Astrocyte (in vitro differentiated cells and primary cell): ENCODE data around the gene THADA. TPM values are rescaled to one million over a fixed set of nuclear protein-coding genes. Genes with fewer than 3 reads are reported as not detected.
A peak's percentile ranks its signal among the peaks of the same experiment; 100 is the strongest.

Source experiments
- DNase-seq: peaks from one replicate; pipeline ENCODE4 v3.0.0-alpha.2; 2010; ENCODE audit warnings: low read depth
- FAIRE-seq: peaks from 2 replicates; lab custom pipeline; 2011; peaks lifted over from hg19 to GRCh38; lab: Jason Lieb, UNC
- H2AFZ ChIP-seq: 2 replicates; pipeline ENCODE4 v1.6.0; 2012; ENCODE audit warnings: low read depth, low read length, inconsistent platforms
- H3K27ac ChIP-seq: 2 replicates; pipeline ENCODE4 v1.5.1; 2011; ENCODE audit warnings: low read depth, low read length, inconsistent platforms
- H3K27me3 ChIP-seq: 2 replicates; pipeline ENCODE4 v1.6.0; 2011; ENCODE audit warnings: low read length, inconsistent platforms; ENCODE audit not compliant: insufficient read depth
- H3K36me3 ChIP-seq: 2 replicates; pipeline ENCODE4 v1.5.1; 2011; ENCODE audit warnings: low read length, inconsistent platforms; ENCODE audit not compliant: insufficient read depth
- H3K4me1 ChIP-seq: 2 replicates; pipeline ENCODE4 v1.5.1; 2011; ENCODE audit warnings: low read length, inconsistent platforms; ENCODE audit not compliant: insufficient read depth
- H3K4me2 ChIP-seq: 2 replicates; pipeline ENCODE4 v1.6.0; 2012; ENCODE audit warnings: low read length, inconsistent platforms
- H3K4me3 ChIP-seq: 2 replicates; pipeline ENCODE4 v1.5.1; 2011; ENCODE audit warnings: low read depth, mild to moderate bottlenecking, low read length, inconsistent platforms; ENCODE audit not compliant: insufficient read depth
- H3K79me2 ChIP-seq: 2 replicates; pipeline ENCODE4 v1.6.0; 2012; ENCODE audit warnings: mild to moderate bottlenecking, low read length, inconsistent platforms; ENCODE audit not compliant: insufficient read depth
- H3K9ac ChIP-seq: 2 replicates; pipeline ENCODE4 v1.6.0; 2012; ENCODE audit warnings: mild to moderate bottlenecking, low read length, inconsistent platforms
- H3K9me3 ChIP-seq: 2 replicates; pipeline ENCODE4 v1.5.1; 2012; ENCODE audit warnings: low read depth, mild to moderate bottlenecking, low read length, inconsistent platforms; ENCODE audit not compliant: insufficient read depth
- H4K20me1 ChIP-seq: 2 replicates; pipeline ENCODE4 v1.6.0; 2012; ENCODE audit warnings: low read length, inconsistent platforms; ENCODE audit not compliant: insufficient read depth
- H3K27ac Mint-ChIP-seq: one replicate; pipeline ENCODE4 v1.8.0; 2021; ENCODE audit warnings: mild to moderate bottlenecking, mixed read lengths; ENCODE audit not compliant: unreplicated experiment
- H3K27me3 Mint-ChIP-seq: one replicate; pipeline ENCODE4 v1.8.0; 2021; ENCODE audit warnings: low read depth, mixed read lengths; ENCODE audit not compliant: unreplicated experiment
- H3K36me3 Mint-ChIP-seq: one replicate; pipeline ENCODE4 v1.8.0; 2021; ENCODE audit warnings: low read depth, mixed read lengths; ENCODE audit not compliant: unreplicated experiment
- H3K4me1 Mint-ChIP-seq: one replicate; pipeline ENCODE4 v1.8.0; 2021; ENCODE audit warnings: low read depth, mixed read lengths; ENCODE audit not compliant: unreplicated experiment
- H3K4me3 Mint-ChIP-seq: one replicate; pipeline ENCODE4 v1.8.0; 2021; ENCODE audit warnings: mild to moderate bottlenecking, moderate library complexity, mixed read lengths; ENCODE audit not compliant: unreplicated experiment
- H3K9me3 Mint-ChIP-seq: one replicate; pipeline ENCODE4 v1.8.0; 2021; ENCODE audit warnings: mild to moderate bottlenecking, mixed read lengths; ENCODE audit not compliant: unreplicated experiment
- EZH2 ChIP-seq: IDR thresholded peaks from 2 replicates; pipeline ENCODE4 v1.6.1; 2012; ENCODE audit warnings: mild to moderate bottlenecking, low read length, inconsistent platforms; ENCODE audit not compliant: insufficient read depth
- total RNA-seq: library from RNA; stranded (reverse); gene quantifications from 2 replicates; pipeline ENCODE4 v1.2.1, GENCODE V29; 2021
- TF ChIP-seq, protein P1 (sequence below): IDR thresholded peaks from 2 replicates; pipeline ENCODE4 v1.5.1; 2011; ENCODE audit warnings: low read depth, mild to moderate bottlenecking, inconsistent platforms, low read length, moderate library complexity; ENCODE audit not compliant: insufficient read depth

THADA gene
- total RNA-seq, 1 donor from 2014 or later = 16.2 TPM

DNA sequence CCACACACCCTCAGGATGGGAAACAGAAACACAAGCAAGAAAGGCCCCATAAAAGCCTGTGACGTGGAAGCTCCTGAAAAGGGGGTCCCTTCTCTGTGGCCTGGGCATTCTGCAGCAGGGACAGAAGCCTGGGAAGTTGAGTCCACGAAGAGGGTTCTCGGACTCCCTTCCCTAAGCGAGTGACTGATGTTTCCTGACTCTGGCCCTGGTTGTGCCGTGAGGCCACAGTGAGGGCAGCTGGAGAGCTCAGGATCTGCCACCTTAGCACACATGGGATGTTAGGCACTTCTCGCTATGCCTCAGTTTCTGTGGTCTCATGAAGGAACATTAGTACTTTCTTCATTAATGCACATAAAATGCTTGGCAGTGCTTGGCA, 282.2 kb downstream of the THADA start:
- Histone ChIP-seq H3K27ac (no peak overlapping the region), H4K20me1 (peaks cover 3% of the 10 kb centered on the region), H3K4me1 (peaks cover 10% of the 10 kb centered on the region), H2AFZ (no peak overlapping the region), H3K36me3 (no peaks in the 10 kb centered on the region), H3K79me2 (no peaks in the 10 kb centered on the region), H3K9ac (no peak overlapping the region), H3K27me3 (no peaks in the 10 kb centered on the region), H3K9me3 (no peaks in the 10 kb centered on the region), H3K4me3 (no peak overlapping the region), H3K4me2 (peak overlapping the region; percentile 43)
- FAIRE-seq (no peak), DNase-seq (no peak)
- Mint-ChIP-seq H3K4me1 (peaks cover 14% of the 10 kb centered on the region), H3K27ac (no peak overlapping the region), H3K4me3 (no peak overlapping the region), H3K36me3 (no peaks in the 10 kb centered on the region), H3K27me3 (no peaks in the 10 kb centered on the region), H3K9me3 (no peaks in the 10 kb centered on the region)
- TF ChIP-seq EZH2 = no peak
- TF ChIP-seq, protein P1, sequence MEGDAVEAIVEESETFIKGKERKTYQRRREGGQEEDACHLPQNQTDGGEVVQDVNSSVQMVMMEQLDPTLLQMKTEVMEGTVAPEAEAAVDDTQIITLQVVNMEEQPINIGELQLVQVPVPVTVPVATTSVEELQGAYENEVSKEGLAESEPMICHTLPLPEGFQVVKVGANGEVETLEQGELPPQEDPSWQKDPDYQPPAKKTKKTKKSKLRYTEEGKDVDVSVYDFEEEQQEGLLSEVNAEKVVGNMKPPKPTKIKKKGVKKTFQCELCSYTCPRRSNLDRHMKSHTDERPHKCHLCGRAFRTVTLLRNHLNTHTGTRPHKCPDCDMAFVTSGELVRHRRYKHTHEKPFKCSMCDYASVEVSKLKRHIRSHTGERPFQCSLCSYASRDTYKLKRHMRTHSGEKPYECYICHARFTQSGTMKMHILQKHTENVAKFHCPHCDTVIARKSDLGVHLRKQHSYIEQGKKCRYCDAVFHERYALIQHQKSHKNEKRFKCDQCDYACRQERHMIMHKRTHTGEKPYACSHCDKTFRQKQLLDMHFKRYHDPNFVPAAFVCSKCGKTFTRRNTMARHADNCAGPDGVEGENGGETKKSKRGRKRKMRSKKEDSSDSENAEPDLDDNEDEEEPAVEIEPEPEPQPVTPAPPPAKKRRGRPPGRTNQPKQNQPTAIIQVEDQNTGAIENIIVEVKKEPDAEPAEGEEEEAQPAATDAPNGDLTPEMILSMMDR = no peak

DNA sequence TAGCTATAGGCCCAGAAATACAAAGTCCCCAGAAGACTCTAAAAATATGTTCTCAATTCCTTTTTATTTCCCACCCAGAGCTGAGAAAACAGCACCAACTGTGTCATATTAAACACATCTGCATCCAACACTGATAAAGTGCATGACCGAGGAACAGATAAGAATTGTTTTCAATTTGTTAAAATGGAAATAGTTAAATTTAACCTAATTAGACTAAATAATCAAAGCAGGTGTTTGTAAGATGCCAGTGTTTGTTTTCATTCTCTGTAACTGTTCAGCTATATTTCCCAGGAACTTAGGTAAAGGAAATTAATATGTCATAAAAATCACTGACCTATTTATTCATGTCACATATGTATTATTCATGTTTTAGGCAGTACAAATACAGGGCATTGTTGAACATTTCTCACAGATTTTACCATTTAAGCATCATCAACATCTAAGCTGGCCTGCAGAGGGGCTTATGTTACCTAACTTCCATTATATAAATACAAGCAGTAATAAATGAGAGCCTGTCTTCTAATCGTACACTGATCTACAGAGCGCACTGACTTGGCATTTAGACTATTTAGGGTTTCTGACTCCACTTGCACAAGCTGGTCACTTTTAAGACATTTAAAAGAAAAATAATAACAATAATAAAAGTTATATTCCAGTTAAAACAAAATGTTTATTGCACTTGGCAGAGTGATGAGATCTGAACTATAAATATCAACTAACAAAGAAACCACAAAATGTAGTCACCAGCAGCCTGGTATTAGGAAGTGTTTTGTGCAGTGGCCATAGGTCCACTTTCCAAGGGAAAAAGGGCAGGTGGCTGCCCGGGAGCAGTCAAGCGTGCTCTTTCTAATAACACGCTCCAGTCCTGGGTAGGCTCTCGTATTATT, 282.8 kb downstream of the THADA start:
- H3K9me3 Mint-ChIP-seq = no peaks in the 10 kb centered on the region
- no peaks in the 10 kb centered on the region for H3K36me3 Mint-ChIP-seq
- no peak overlapping the region for H3K27ac ChIP-seq
- H3K79me2 ChIP-seq = no peaks in the 10 kb centered on the region
- DNase-seq = peak; percentile 81
- peak overlapping the region; percentile 43 for H3K4me2 ChIP-seq
- no peak overlapping the region for H3K4me3 Mint-ChIP-seq
- no peaks in the 10 kb centered on the region for H3K9me3 ChIP-seq
- H3K27ac Mint-ChIP-seq = no peak overlapping the region
- peaks cover 3% of the 10 kb centered on the region for H4K20me1 ChIP-seq
- no peaks in the 10 kb centered on the region for H3K36me3 ChIP-seq
- no peak for TF ChIP-seq EZH2
- TF ChIP-seq, protein P1 = no peak
- FAIRE-seq = peak; percentile 5
- no peak overlapping the region for H2AFZ ChIP-seq
- peaks cover 10% of the 10 kb centered on the region for H3K4me1 ChIP-seq
- no peaks in the 10 kb centered on the region for H3K27me3 ChIP-seq
- H3K4me3 ChIP-seq = no peak overlapping the region
- no peaks in the 10 kb centered on the region for H3K27me3 Mint-ChIP-seq
- no peak overlapping the region for H3K9ac ChIP-seq
- H3K4me1 Mint-ChIP-seq = peaks cover 14% of the 10 kb centered on the region

DNA sequence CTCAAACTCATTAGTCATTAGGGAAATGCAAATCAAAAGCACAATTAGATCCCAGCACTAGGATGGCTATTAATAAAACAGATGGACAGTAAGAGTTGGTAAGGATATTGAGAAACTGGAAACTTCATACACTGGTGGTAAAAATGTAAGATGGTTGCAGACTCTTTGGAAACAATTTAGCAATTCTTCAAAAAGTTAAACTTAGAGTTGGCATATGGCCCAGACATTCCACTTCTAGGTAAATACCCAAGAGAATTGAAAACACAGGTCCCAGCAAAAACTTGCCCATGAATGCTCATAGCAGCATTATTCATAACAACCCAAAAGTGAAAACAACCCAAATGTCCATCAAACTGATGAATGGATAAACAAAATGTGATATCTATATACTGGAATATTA, 284.6 kb downstream of the THADA start:
- H3K9me3 ChIP-seq = no peaks in the 10 kb centered on the region
- no peaks in the 10 kb centered on the region for H3K27me3 ChIP-seq
- Mint-ChIP-seq H3K27me3 (no peaks in the 10 kb centered on the region), H3K4me3 (no peak overlapping the region), H3K27ac (no peak overlapping the region), H3K4me1 (peaks cover 14% of the 10 kb centered on the region), H3K9me3 (no peaks in the 10 kb centered on the region), H3K36me3 (no peaks in the 10 kb centered on the region)
- H3K4me1 ChIP-seq = peaks cover 10% of the 10 kb centered on the region
- H3K27ac ChIP-seq = no peak overlapping the region
- H2AFZ ChIP-seq = no peak overlapping the region
- peak; percentile 82 for DNase-seq
- FAIRE-seq = no peak
- no peaks in the 10 kb centered on the region for H3K36me3 ChIP-seq
- H3K4me3 ChIP-seq = no peak overlapping the region
- TF ChIP-seq EZH2 = no peak
- TF ChIP-seq, protein P1 = no peak
- no peak overlapping the region for H3K9ac ChIP-seq
- H4K20me1 ChIP-seq = peaks cover 8% of the 10 kb centered on the region
- no peaks in the 10 kb centered on the region for H3K79me2 ChIP-seq
- no peak overlapping the region for H3K4me2 ChIP-seq
